ENCODE results near the gene TSPYL2.
A peak's percentile ranks its signal among the peaks of the same experiment; 100 is the strongest.

TSPYL2 gene

GRCh38 chrX:53078943-53079342, 3.2 kb upstream of the TSPYL2 start:
- no peak for DNase-seq (ENCODE audit: low read depth in 4 of 4, low spot score in 1 of 4)

GRCh38 chrX:53080628-53081580, 1.3 kb upstream of the TSPYL2 start:
- no peak for DNase-seq (ENCODE audit: low read depth in 4 of 4, low spot score in 1 of 4)

- DNase-seq (ENCODE audit: low read depth in 4 of 4, low spot score in 1 of 4): no peak
Measured at GRCh38 chrX:53082773-53083616, 828 bp downstream of the TSPYL2 start.

GRCh38 chrX:53084043-53084570, 1.9 kb downstream of the TSPYL2 start:
- DNase-seq (ENCODE audit: low read depth in 4 of 4, low spot score in 1 of 4): no peak

- no peak for DNase-seq (ENCODE audit: low read depth in 4 of 4, low spot score in 1 of 4)
Measured at GRCh38 chrX:53084863-53085262, 2.7 kb downstream of the TSPYL2 start.

- no peak for DNase-seq (ENCODE audit: low read depth in 4 of 4, low spot score in 1 of 4)
Measured at GRCh38 chrX:53085661-53086229, 3.6 kb downstream of the TSPYL2 start.

GRCh38 chrX:53086464-53086863, 4.3 kb downstream of the TSPYL2 start:
- no peak for DNase-seq (ENCODE audit: low read depth in 4 of 4, low spot score in 1 of 4)

- DNase-seq (ENCODE audit: low read depth in 4 of 4, low spot score in 1 of 4): no peak
Measured at GRCh38 chrX:53087388-53087831, 5.2 kb downstream of the TSPYL2 start.

GRCh38 chrX:53088136-53088974, 6.2 kb downstream of the TSPYL2 start:
- DNase-seq (ENCODE audit: low read depth in 4 of 4, low spot score in 1 of 4): peak in 3 of 4 experiments; percentile 46 to 71 (median 59)

GRCh38 chrX:53089224-53089842, 7.2 kb downstream of the TSPYL2 start:
- DNase-seq (ENCODE audit: low read depth in 4 of 4, low spot score in 1 of 4): no peak

- no peak for DNase-seq (ENCODE audit: low read depth in 4 of 4, low spot score in 1 of 4)
Measured at GRCh38 chrX:53089925-53090324, 7.8 kb downstream of the TSPYL2 start.

GRCh38 chrX:53091354-53091753, 9.2 kb downstream of the TSPYL2 start:
- DNase-seq (ENCODE audit: low read depth in 4 of 4, low spot score in 1 of 4): no peak

GRCh38 chrX:53093177-53093655, 11.0 kb downstream of the TSPYL2 start:
- peak in 3 of 4 experiments; percentile 55 to 68 (median 59) for DNase-seq (ENCODE audit: low read depth in 4 of 4, low spot score in 1 of 4)

GRCh38 chrX:53093748-53094581, 11.8 kb downstream of the TSPYL2 start, which contains the start of gene KANTR:
Gene KANTR (plus strand): TSS chrX:53094142. CDS start chrX:53124273, 30,131 bp downstream.
- peak in 3 of 4 experiments; percentile 40 to 72 (median 56) for DNase-seq (ENCODE audit: low read depth in 4 of 4, low spot score in 1 of 4)

- no peak for DNase-seq (ENCODE audit: low read depth in 4 of 4, low spot score in 1 of 4)
Measured at GRCh38 chrX:53094582-53094905, 12.4 kb downstream of the TSPYL2 start.

GRCh38 chrX:53095796-53096195, 13.6 kb downstream of the TSPYL2 start:
- no peak for DNase-seq (ENCODE audit: low read depth in 4 of 4, low spot score in 1 of 4)

- DNase-seq (ENCODE audit: low read depth in 4 of 4, low spot score in 1 of 4): no peak
Measured at GRCh38 chrX:53114864-53115549, 32.8 kb downstream of the TSPYL2 start.

GRCh38 chrX:53115550-53115874, 33.3 kb downstream of the TSPYL2 start:
- no peak for DNase-seq (ENCODE audit: low read depth in 4 of 4, low spot score in 1 of 4)

Data from stimulated activated CD4-positive, alpha-beta T cell treated with anti-CD3 and anti-CD28 coated beads, Interleukin-1b, Interleukin-23, amount 100 ng/mL, for 24 hours (primary cell).